GM20000 (cell line): ENCODE measurements around the gene KRT85.

Source experiments
- DNase-seq: peaks from one replicate; pipeline ENCODE4 v3.0.0; 2012; ENCODE audit warnings: low spot score
- TF ChIP-seq, protein P1 (sequence below): IDR thresholded peaks from 2 replicates; pipeline ENCODE4 v1.5.1; 2012; ENCODE audit warnings: mild to moderate bottlenecking, control low read depth; ENCODE audit errors: extremely low read depth, missing control alignments

The KRT85 gene

DNA sequence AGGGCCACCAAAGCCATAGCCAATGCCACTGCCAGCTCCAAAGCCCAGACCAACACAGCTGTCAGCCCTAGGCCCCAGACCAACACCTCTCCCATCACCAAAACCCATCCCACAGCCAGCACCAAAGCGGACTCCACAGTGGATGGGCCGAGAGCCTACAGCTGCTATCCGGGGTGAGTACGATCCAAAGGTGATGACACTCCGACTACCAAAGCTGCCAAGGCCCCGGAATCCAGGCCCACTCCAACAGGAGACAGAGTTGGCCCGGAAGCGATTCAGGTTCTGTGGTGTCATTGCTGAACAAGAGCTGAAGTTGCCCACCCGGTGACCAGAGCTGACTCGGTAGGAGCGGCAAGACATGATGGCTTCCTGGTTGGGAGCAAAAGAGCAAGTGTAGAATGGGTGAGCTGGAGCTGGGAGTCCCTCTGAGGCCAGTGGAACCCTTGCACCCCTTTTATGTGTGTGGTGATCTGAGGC is 18.0 kb upstream of the KRT85 start, which contains the start of gene KRT84:
TSS of gene KRT84 (minus strand) at position 427 of the 477 bp plus-strand sequence. CDS start at position 360, 67 bp downstream.
- TF ChIP-seq, protein P1, sequence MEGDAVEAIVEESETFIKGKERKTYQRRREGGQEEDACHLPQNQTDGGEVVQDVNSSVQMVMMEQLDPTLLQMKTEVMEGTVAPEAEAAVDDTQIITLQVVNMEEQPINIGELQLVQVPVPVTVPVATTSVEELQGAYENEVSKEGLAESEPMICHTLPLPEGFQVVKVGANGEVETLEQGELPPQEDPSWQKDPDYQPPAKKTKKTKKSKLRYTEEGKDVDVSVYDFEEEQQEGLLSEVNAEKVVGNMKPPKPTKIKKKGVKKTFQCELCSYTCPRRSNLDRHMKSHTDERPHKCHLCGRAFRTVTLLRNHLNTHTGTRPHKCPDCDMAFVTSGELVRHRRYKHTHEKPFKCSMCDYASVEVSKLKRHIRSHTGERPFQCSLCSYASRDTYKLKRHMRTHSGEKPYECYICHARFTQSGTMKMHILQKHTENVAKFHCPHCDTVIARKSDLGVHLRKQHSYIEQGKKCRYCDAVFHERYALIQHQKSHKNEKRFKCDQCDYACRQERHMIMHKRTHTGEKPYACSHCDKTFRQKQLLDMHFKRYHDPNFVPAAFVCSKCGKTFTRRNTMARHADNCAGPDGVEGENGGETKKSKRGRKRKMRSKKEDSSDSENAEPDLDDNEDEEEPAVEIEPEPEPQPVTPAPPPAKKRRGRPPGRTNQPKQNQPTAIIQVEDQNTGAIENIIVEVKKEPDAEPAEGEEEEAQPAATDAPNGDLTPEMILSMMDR = no peak
- DNase-seq = no peak

DNA sequence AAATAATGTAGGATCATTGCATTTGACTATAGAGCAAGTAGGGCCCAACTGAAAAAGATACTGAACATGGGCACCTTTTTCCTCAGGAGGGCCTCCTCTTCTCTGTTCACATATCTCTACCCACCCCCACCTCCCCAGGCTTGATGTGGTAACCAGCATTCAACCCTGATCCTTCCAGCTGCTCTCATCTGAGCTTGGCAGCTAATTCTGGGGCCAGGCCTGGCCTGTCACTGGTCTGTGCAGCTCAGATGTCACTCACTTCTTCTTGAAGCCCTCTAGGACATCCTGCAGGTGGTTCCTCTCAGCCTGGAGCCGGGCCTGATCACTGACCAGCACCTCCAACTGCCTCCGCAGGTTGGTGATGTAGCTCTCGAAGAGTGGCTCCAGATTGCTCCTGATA is 16.1 kb upstream of the KRT85 start:
- no peak for DNase-seq
- TF ChIP-seq, protein P1 = no peak

DNA sequence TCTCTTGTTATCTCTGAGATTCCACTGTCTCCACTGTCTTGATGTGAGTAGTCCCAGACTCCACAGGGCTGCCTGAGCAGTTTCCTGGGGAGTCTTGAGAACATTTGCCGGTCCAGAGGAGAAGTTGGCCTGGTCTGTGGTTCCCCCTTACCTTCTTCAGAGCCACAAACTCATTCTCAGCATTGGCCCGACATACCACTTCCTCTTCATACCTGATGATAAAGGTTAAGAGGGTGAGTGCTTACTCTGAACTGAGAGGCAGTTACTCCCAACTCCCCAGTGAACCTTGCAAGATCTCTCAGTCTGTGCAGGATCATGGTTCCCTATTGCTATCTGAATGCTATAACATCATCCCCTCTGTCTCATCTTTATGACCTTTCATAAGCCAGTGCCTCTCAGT is 15.6 kb upstream of the KRT85 start:
- TF ChIP-seq, protein P1 = no peak
- DNase-seq = no peak

DNA sequence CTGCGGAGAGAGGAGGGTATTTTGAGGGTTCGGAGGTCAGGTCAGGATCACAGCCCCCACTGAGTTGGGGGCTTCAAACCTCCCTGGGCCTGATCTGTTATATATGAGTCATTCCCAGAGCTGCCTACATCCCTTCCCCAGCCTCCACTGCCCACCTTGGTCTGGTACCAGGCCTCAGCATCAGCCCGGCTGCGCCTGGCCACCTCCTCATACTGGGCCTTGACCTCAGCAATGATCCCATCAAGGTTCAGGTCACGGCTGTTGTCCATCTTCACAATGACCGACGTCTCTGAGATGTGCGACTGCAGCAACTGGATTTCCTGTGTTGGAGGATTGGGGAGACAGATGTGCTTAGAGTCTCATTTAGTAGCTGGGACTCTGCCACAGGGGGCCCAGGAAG is 13.9 kb upstream of the KRT85 start:
- TF ChIP-seq, protein P1 = no peak
- no peak for DNase-seq

DNA sequence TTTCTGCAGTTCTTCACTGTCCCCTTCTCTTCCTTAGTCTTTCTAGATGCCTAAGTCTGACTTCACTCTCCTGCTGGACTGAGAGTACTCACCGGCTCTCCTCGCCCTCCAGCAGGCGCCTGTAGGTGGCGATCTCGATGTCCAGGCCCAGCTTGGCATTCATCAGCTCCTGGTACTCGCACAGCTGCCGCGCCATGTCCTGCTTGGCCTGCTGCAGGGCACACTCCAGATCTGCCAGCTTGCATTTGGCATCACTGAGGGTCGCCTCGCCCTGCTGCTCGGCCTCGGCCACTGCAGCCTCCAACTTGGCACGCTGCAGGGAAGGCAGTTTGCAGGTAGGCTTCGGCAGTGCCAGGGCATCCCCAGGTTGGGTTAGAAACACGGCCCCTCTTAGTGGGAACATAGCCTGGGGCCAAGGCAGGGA is 13.0 kb upstream of the KRT85 start:
- DNase-seq = no peak
- TF ChIP-seq, protein P1 = peak; percentile 16

DNA sequence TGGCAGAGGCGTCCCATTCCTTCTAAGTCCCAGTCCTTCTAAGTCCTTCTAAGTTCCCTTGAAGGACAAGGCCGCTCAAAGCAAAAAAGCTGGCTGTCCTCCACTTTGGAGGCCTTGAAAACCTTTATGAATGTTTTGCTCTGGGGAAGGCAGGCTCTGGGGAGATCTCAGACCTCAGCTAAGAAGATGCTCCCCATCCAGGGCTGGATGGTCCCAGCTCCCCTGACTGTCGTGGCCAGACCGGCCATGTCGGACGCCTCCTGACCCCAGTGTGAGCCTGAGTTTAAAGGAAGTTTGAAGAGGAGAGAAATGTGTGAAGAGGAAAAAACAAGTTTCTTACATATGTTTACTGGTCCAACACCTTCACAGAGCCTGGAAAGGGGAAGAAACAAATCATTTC is 12.3 kb upstream of the KRT85 start:
- no peak for DNase-seq
- TF ChIP-seq, protein P1 = no peak

DNA sequence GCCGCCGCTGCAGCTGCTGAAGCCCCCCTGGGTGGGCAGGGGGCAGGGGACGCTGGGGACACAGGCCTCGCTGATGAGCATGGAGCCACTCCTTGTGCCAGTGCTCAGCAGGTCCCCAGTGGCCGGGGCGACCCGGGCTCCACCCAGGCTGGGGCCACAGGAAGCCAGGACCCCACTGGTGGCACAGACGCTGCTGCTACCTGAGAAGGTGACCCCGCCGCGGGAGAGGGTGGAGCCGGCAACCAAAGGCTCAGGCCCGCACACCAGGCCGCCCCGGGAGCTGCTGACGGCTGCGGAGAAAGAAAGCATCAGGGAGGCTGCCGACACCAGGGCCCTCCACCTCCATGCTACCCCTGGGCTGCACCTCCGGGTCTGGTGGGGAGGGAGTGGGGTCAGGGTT is 10.8 kb upstream of the KRT85 start:
- TF ChIP-seq, protein P1 = no peak
- DNase-seq = no peak
